Astrocyte (in vitro differentiated cells and primary cell): ENCODE results near the gene LRRC27. TPM values are rescaled to one million over a fixed set of nuclear protein-coding genes. Genes with fewer than 3 reads are reported as not detected.
A peak's percentile ranks its signal among the peaks of the same experiment; 100 is the strongest.

ENCODE experiments used
- DNase-seq: peaks from one replicate; pipeline ENCODE4 v3.0.0-alpha.2; 2010; ENCODE audit warnings: low read depth
- FAIRE-seq: peaks from 2 replicates; lab custom pipeline; 2011; peaks lifted over from hg19 to GRCh38; lab: Jason Lieb, UNC
- H2AFZ ChIP-seq: 2 replicates; pipeline ENCODE4 v1.6.0; 2012; ENCODE audit warnings: low read depth, low read length, inconsistent platforms
- H3K27ac ChIP-seq: 2 replicates; pipeline ENCODE4 v1.5.1; 2011; ENCODE audit warnings: low read depth, low read length, inconsistent platforms
- H3K27me3 ChIP-seq: 2 replicates; pipeline ENCODE4 v1.6.0; 2011; ENCODE audit warnings: low read length, inconsistent platforms; ENCODE audit not compliant: insufficient read depth
- H3K36me3 ChIP-seq: 2 replicates; pipeline ENCODE4 v1.5.1; 2011; ENCODE audit warnings: low read length, inconsistent platforms; ENCODE audit not compliant: insufficient read depth
- H3K4me1 ChIP-seq: 2 replicates; pipeline ENCODE4 v1.5.1; 2011; ENCODE audit warnings: low read length, inconsistent platforms; ENCODE audit not compliant: insufficient read depth
- H3K4me2 ChIP-seq: 2 replicates; pipeline ENCODE4 v1.6.0; 2012; ENCODE audit warnings: low read length, inconsistent platforms
- H3K4me3 ChIP-seq: 2 replicates; pipeline ENCODE4 v1.5.1; 2011; ENCODE audit warnings: low read depth, mild to moderate bottlenecking, low read length, inconsistent platforms; ENCODE audit not compliant: insufficient read depth
- H3K79me2 ChIP-seq: 2 replicates; pipeline ENCODE4 v1.6.0; 2012; ENCODE audit warnings: mild to moderate bottlenecking, low read length, inconsistent platforms; ENCODE audit not compliant: insufficient read depth
- H3K9ac ChIP-seq: 2 replicates; pipeline ENCODE4 v1.6.0; 2012; ENCODE audit warnings: mild to moderate bottlenecking, low read length, inconsistent platforms
- H3K9me3 ChIP-seq: 2 replicates; pipeline ENCODE4 v1.5.1; 2012; ENCODE audit warnings: low read depth, mild to moderate bottlenecking, low read length, inconsistent platforms; ENCODE audit not compliant: insufficient read depth
- H4K20me1 ChIP-seq: 2 replicates; pipeline ENCODE4 v1.6.0; 2012; ENCODE audit warnings: low read length, inconsistent platforms; ENCODE audit not compliant: insufficient read depth
- H3K27ac Mint-ChIP-seq: one replicate; pipeline ENCODE4 v1.8.0; 2021; ENCODE audit warnings: mild to moderate bottlenecking, mixed read lengths; ENCODE audit not compliant: unreplicated experiment
- H3K27me3 Mint-ChIP-seq: one replicate; pipeline ENCODE4 v1.8.0; 2021; ENCODE audit warnings: low read depth, mixed read lengths; ENCODE audit not compliant: unreplicated experiment
- H3K36me3 Mint-ChIP-seq: one replicate; pipeline ENCODE4 v1.8.0; 2021; ENCODE audit warnings: low read depth, mixed read lengths; ENCODE audit not compliant: unreplicated experiment
- H3K4me1 Mint-ChIP-seq: one replicate; pipeline ENCODE4 v1.8.0; 2021; ENCODE audit warnings: low read depth, mixed read lengths; ENCODE audit not compliant: unreplicated experiment
- H3K4me3 Mint-ChIP-seq: one replicate; pipeline ENCODE4 v1.8.0; 2021; ENCODE audit warnings: mild to moderate bottlenecking, moderate library complexity, mixed read lengths; ENCODE audit not compliant: unreplicated experiment
- H3K9me3 Mint-ChIP-seq: one replicate; pipeline ENCODE4 v1.8.0; 2021; ENCODE audit warnings: mild to moderate bottlenecking, mixed read lengths; ENCODE audit not compliant: unreplicated experiment
- CTCF ChIP-seq: IDR thresholded peaks from 2 replicates; pipeline ENCODE4 v1.5.1; 2011; ENCODE audit warnings: low read depth, mild to moderate bottlenecking, inconsistent platforms, low read length, moderate library complexity; ENCODE audit not compliant: insufficient read depth
- EZH2 ChIP-seq: IDR thresholded peaks from 2 replicates; pipeline ENCODE4 v1.6.1; 2012; ENCODE audit warnings: mild to moderate bottlenecking, low read length, inconsistent platforms; ENCODE audit not compliant: insufficient read depth
- total RNA-seq: library from RNA; stranded (reverse); gene quantifications from 2 replicates; pipeline ENCODE4 v1.2.1, GENCODE V29; 2021

The LRRC27 gene
- total RNA-seq, 1 donor from 2014 or later = 8.0 TPM

DNA sequence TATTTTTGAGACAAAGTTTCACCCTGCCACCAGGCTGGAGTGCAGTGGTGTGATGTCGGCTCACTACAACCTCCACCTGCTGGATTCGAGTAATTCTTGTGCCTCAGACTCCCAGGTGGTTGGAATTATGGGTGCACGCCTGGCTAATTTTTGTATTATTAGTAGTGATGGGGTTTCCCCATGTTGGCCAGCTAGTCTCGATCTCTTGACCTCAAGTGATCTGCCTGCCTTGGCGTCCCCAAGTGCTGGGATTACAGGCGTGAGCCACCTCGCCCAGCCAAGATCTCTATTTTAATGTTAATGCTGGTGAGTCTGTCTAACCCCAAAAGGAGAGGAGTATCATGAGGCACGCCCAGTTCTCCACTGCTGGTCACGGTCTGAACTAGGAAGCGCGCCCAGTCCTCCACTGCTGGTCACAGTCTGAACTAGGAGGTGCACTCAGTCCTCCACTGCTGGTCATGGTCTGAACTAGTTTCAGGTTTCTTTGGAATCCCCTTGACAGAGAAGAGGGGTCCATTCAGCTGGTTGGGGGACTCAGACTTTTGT, 5.6 kb upstream of the LRRC27 start:
- H3K36me3 Mint-ChIP-seq = peaks cover 25% of the 10 kb centered on the region
- no peak for DNase-seq
- H3K4me1 Mint-ChIP-seq = peaks cover 22% of the 10 kb centered on the region
- Histone ChIP-seq H3K9me3 (no peaks in the 10 kb centered on the region), H3K4me2 (no peak overlapping the region), H3K79me2 (peaks cover 65% of the 10 kb centered on the region), H3K9ac (no peak overlapping the region), H3K27me3 (no peaks in the 10 kb centered on the region), H3K36me3 (peaks cover 6% of the 10 kb centered on the region), H2AFZ (no peak overlapping the region), H4K20me1 (peaks cover 36% of the 10 kb centered on the region), H3K4me3 (no peak overlapping the region), H3K27ac (no peak overlapping the region), H3K4me1 (peaks cover 13% of the 10 kb centered on the region)
- no peak for FAIRE-seq
- H3K4me3 Mint-ChIP-seq = no peak overlapping the region
- no peak overlapping the region for H3K27ac Mint-ChIP-seq
- H3K27me3 Mint-ChIP-seq = no peaks in the 10 kb centered on the region
- no peak for TF ChIP-seq CTCF
- TF ChIP-seq EZH2 = no peak
- H3K9me3 Mint-ChIP-seq = peaks cover 4% of the 10 kb centered on the region

- Histone ChIP-seq H2AFZ (no peak overlapping the region), H3K4me2 (no peak overlapping the region), H3K27me3 (no peaks in the 10 kb centered on the region), H3K9me3 (no peaks in the 10 kb centered on the region), H3K4me1 (peaks cover 13% of the 10 kb centered on the region), H3K36me3 (peaks cover 6% of the 10 kb centered on the region), H4K20me1 (peaks cover 36% of the 10 kb centered on the region), H3K4me3 (no peak overlapping the region), H3K79me2 (peaks cover 67% of the 10 kb centered on the region), H3K9ac (no peak overlapping the region), H3K27ac (no peak overlapping the region)
- FAIRE-seq (no peak), DNase-seq (no peak)
- H3K36me3 Mint-ChIP-seq = peaks cover 25% of the 10 kb centered on the region
- peaks cover 21% of the 10 kb centered on the region for H3K4me1 Mint-ChIP-seq
- H3K4me3 Mint-ChIP-seq = peak overlapping the region; percentile 6
- no peak overlapping the region for H3K27ac Mint-ChIP-seq
- no peak for TF ChIP-seq EZH2
- no peak for TF ChIP-seq CTCF
- peaks cover 4% of the 10 kb centered on the region for H3K9me3 Mint-ChIP-seq
- no peaks in the 10 kb centered on the region for H3K27me3 Mint-ChIP-seq
These were observed 5.1 kb upstream of the LRRC27 start for GRCh38 chr10:132326925-132327324.

DNA sequence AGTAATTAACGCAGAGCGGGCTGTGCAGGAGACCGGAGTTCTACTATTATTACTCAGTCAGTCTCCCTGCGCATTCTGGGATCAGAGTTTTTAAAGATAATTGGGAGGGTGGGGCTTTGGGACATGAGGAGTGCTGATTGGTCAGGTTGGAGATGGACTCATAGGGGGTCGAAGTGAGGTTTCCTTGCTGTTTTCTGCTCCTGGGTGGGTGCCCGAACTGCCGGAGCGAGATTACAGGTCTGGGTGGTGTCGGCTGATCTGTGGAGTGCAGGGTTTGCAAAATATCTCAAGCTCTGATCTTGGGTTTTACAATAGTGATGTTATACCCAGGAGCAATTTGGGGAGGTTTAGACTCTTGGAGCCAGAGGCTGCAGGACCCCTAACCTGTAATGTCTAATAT, 3.9 kb upstream of the LRRC27 start:
- TF ChIP-seq CTCF (no peak), EZH2 (no peak)
- Histone ChIP-seq H3K79me2 (peaks cover 67% of the 10 kb centered on the region), H3K36me3 (peaks cover 6% of the 10 kb centered on the region), H3K4me2 (no peak overlapping the region), H3K27ac (no peak overlapping the region), H3K4me3 (no peak overlapping the region), H2AFZ (no peak overlapping the region), H3K4me1 (peaks cover 20% of the 10 kb centered on the region), H3K9me3 (no peaks in the 10 kb centered on the region), H4K20me1 (peaks cover 36% of the 10 kb centered on the region), H3K27me3 (no peaks in the 10 kb centered on the region), H3K9ac (no peak overlapping the region)
- Mint-ChIP-seq H3K36me3 (peaks cover 25% of the 10 kb centered on the region), H3K9me3 (peaks cover 6% of the 10 kb centered on the region), H3K4me1 (peaks cover 19% of the 10 kb centered on the region), H3K27me3 (no peaks in the 10 kb centered on the region), H3K4me3 (no peak overlapping the region), H3K27ac (no peak overlapping the region)
- DNase-seq = no peak
- FAIRE-seq = no peak
